ENCODE data around the gene RAB11A. TPM values are rescaled to one million over a fixed set of nuclear protein-coding genes. Genes with fewer than 3 reads are reported as not detected.

RAB11A gene
- total and polyA plus RNA-seq, 9 of the 15 experiments (the other 6 are each of a cell fraction or from before 2014, with no cell fraction given): 129 to 369 (median 245) TPM

DNA sequence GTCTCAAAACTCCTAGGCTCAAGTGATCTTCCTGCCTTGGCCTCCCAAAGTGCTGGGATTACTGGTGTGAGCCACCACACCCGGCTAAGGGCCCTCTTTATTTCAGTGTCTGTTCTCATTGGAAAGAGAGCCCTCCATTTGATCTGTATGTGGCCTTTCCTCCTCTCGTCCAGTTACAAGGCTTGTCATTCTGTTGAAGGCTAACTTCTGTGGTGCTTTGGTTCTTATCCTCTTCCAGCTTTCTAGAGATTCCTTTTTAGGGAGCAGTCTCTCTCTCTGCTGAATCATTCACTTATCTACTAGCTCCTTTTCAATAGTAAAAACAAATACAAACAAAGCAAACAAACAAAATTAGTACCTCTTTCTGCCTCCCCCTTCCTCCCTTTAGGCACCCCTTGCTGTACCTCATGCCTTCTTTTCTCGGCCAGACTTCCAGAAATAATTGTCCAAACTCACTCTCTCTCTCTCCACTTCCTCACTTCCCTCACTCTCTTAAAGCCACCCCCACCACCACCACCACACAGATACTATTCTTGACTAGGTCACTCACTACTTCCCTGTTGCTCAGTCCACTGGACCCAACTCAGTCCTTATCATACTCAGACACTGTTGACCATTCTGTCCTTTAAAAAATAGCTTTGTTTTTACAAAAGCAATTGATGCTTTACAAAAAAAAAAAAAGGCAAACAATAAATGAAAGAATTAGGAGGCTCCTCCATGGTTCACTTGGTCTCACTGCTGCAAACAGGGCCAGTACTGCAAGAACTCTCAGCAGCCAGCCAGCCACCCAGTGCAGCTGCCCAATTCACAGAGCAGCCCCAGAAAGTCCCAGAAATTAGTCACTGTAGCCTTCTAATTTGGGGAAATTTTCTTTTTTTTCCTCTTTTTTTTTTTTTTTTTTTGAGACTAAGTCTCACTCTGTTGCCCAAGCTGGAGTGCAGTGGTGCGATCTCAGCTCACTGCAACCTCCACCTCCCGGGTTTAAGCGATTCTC is 31.7 kb upstream of the RAB11A start (continued):
- TF ChIP-seq, protein P1, sequence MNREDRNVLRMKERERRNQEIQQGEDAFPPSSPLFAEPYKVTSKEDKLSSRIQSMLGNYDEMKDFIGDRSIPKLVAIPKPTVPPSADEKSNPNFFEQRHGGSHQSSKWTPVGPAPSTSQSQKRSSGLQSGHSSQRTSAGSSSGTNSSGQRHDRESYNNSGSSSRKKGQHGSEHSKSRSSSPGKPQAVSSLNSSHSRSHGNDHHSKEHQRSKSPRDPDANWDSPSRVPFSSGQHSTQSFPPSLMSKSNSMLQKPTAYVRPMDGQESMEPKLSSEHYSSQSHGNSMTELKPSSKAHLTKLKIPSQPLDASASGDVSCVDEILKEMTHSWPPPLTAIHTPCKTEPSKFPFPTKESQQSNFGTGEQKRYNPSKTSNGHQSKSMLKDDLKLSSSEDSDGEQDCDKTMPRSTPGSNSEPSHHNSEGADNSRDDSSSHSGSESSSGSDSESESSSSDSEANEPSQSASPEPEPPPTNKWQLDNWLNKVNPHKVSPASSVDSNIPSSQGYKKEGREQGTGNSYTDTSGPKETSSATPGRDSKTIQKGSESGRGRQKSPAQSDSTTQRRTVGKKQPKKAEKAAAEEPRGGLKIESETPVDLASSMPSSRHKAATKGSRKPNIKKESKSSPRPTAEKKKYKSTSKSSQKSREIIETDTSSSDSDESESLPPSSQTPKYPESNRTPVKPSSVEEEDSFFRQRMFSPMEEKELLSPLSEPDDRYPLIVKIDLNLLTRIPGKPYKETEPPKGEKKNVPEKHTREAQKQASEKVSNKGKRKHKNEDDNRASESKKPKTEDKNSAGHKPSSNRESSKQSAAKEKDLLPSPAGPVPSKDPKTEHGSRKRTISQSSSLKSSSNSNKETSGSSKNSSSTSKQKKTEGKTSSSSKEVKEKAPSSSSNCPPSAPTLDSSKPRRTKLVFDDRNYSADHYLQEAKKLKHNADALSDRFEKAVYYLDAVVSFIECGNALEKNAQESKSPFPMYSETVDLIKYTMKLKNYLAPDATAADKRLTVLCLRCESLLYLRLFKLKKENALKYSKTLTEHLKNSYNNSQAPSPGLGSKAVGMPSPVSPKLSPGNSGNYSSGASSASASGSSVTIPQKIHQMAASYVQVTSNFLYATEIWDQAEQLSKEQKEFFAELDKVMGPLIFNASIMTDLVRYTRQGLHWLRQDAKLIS (CRISPR knock-in tag; IDR thresholded peaks at IDR 0.05): no peak
- no peak for TF ChIP-seq THAP7 (CRISPR knock-in tag; IDR thresholded peaks at IDR 0.05)
- no peak for TF ChIP-seq ZNF584 (CRISPR knock-in tag; IDR thresholded peaks at IDR 0.05; ENCODE audit: low read depth)
- TF ChIP-seq ZNF609 (CRISPR knock-in tag; IDR thresholded peaks at IDR 0.05; ENCODE audit: borderline replicate concordance): no peak

All from K562 (cell line).